GM15510 (cell line): ENCODE data around the gene SGTA.

Source experiments
- POLR2A ChIP-seq: IDR thresholded peaks from 3 replicates; pipeline ENCODE4 v1.6.1; 2011; ENCODE audit warnings: borderline replicate concordance; ENCODE audit not compliant: insufficient read length; ENCODE audit errors: extremely low read depth

The SGTA gene

DNA sequence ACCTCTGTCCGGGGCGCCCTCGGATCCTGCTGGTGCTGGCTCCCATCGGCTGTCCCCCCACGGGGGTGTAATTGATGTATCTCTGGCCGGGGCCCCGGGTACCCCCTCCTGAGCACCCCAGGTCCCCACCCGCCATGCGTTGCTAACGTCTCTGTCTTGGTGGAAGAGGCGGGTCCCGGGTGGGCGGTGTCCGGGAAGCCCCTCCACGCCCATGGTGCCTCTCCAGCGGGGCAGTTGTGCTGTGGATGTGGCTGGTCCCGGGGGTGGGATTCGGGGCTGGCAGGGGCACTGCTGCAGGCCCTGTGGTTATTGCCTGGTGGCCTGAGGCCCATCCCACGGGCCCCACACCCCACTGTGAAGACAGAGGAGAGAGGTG lies 66.8 kb downstream of the SGTA start:
- no peak for TF ChIP-seq POLR2A

GRCh38 chr19:2715470-2716274 lies 67.4 kb downstream of the SGTA start:
- no peak for TF ChIP-seq POLR2A

- TF ChIP-seq POLR2A = no peak
Measured at GRCh38 chr19:2714531-2715269, 68.4 kb downstream of the SGTA start.

DNA sequence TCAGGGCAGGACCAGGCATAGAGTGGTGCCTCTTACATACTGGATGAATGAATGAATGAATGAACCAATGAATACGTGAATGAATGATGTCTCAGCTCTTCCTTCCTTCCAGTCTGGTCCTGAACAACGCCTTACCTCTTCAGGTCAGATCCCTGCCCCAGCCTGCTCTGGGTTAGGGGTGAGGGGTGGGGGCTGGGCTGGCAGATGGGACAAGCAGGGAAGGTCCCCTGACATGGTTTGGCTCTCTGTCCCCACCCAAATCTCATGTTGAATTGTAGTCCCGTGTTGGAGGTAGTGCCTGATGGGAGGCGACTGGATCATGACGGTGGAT lies 71.2 kb downstream of the SGTA start:
- no peak for TF ChIP-seq POLR2A

- TF ChIP-seq POLR2A = no peak
Measured at GRCh38 chr19:2711172-2711874, 71.8 kb downstream of the SGTA start.

DNA sequence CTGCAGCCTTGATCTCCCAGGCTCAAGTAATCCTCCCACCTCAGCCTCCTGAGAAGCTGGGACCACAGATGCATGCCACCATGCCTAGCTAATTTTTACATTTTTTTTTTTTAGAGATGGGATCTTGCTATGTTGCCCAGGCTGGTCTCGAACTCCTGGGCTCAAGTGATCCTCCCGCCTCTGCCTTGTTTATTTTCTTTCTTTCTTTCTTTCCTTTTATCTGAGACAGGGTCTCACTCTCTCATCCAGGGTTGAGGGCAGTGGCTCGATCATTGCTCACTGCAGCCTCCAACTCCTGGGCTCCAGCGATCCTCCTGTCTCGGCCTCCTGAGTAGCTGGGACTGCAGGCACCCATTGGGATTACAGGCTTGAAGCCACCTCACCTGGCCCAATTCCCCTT lies 76.8 kb downstream of the SGTA start:
- no peak for TF ChIP-seq POLR2A
